Gastrocnemius medialis (tissue), 4 donors: ENCODE measurements around the gene SLC47A2. TPM values are rescaled to one million over a fixed set of nuclear protein-coding genes. Genes with fewer than 3 reads are reported as not detected.

Experiments
- ATAC-seq, 2 donors: fragments of 150-250 bp; one replicate each; pipeline ENCODE4 v1.9.1; 2016
- DNase-seq, 2 donors: peaks; one replicate each; pipeline ENCODE4 v3.0.0-alpha.2; 2019
- H3K27ac ChIP-seq, 4 donors: fragments of 200-600 bp; sonication (generic); 1 replicate in 1 of 4; 2 replicates in 3 of 4; pipeline ENCODE4 v1.5.1; 2016 to 2018; ENCODE audit warnings: mild to moderate bottlenecking in 2 of 4, moderate library complexity in 1 of 4
- H3K27me3 ChIP-seq, 3 donors: fragments of 200-600 bp; sonication (generic) in 2 of 3; 1 replicate in 1 of 3; 2 replicates in 2 of 3; pipeline versions ENCODE4 v1.5.1 to v1.6.0; 2016 to 2019; ENCODE audit warnings: mild to moderate bottlenecking in 1 of 3, moderate library complexity in 1 of 3
- H3K36me3 ChIP-seq, 2 donors: fragments of 200-600 bp; sonication (generic) in 1 of 2; one replicate each; pipeline ENCODE4 v1.5.1; 2017 to 2018
- H3K4me1 ChIP-seq, 2 donors: fragments of 200-600 bp; sonication (generic) in 1 of 2; one replicate each; pipeline ENCODE4 v1.5.1; 2016 to 2017; ENCODE audit warnings: mild to moderate bottlenecking in 2 of 2
- H3K4me3 ChIP-seq, 4 donors: fragments of 200-600 bp; sonication (generic) in 3 of 4; 1 replicate in 1 of 4; 2 replicates in 3 of 4; pipeline ENCODE4 v1.5.1; 2016 to 2019; ENCODE audit warnings: mild to moderate bottlenecking in 2 of 4
- H3K9me3 ChIP-seq, 3 donors: fragments of 200-600 bp; sonication (generic) in 2 of 3; 1 replicate in 1 of 3; 2 replicates in 2 of 3; pipeline ENCODE4 v1.5.1; 2016 to 2019
- CTCF ChIP-seq, 5 experiments: fragments of 450-650 bp in 3 of 5; fragments of 200-600 bp in 2 of 5; sonication (generic) in 2 of 5; IDR thresholded peaks in 4 of 5; conservative IDR thresholded peaks in 1 of 5; 1 replicate in 4 of 5; 2 replicates in 1 of 5; pipeline ENCODE4 v1.5.1; 2016 to 2019; ENCODE audit warnings: antibody characterized with exemption in 5 of 5, mild to moderate bottlenecking in 3 of 5, moderate library complexity in 3 of 5
- POLR2A ChIP-seq, 2 donors: fragments of 450-650 bp; IDR thresholded peaks; one replicate each; pipeline ENCODE4 v1.6.1; 2017; ENCODE audit warnings: antibody characterized with exemption in 2 of 2, mild to moderate bottlenecking in 2 of 2, moderate library complexity in 2 of 2
- in situ Hi-C, 4 donors: fragments of 200-750 bp; cut with MboI; loops; one replicate each; pipeline versions ENCODE4 v1.15.0 to v1.8.0; 2017; ENCODE audit warnings: low sequenced_read_pairs in 4 of 4
- intact Hi-C: fragments of 100-400 bp; cut with DNase I; formaldehyde crosslinking; loops from one replicate; pipeline ENCODE4 v1.15.1; 2023; ENCODE audit warnings: low total_unique reads
- total RNA-seq, 4 donors: library from RNA; depleted of rRNA; stranded (reverse); fragments of >200 nt; gene quantifications; one replicate each; pipeline versions ENCODE4 v1.1.0 to v1.2.3, GENCODE V29; 2016

Gene SLC47A2
- total RNA-seq, 4 donors from 2014 or later, result 0.15 to 1.0 TPM; not detected in 2

GRCh38 chr17:19718041-19718612 is 1.7 kb upstream of the SLC47A2 start:
- peaks cover 0 to 4% of the 10 kb centered on the region in 2 donors for H3K4me1 ChIP-seq
- no peaks in the 10 kb centered on the region for H3K36me3 ChIP-seq
- no peak overlapping the region for H3K4me3 ChIP-seq
- intact Hi-C loops (no loop called here), in situ Hi-C loops (no loop called here)
- no peaks in the 10 kb centered on the region for H3K27me3 ChIP-seq
- no peak overlapping the region for H3K27ac ChIP-seq
- no peak for DNase-seq
- no peak for TF ChIP-seq POLR2A (IDR thresholded peaks at IDR 0.05)
- no peak for TF ChIP-seq CTCF (IDR thresholded peaks at IDR 0.05 in 4 of 5, conservative IDR thresholded peaks at IDR 0.05 in 1 of 5)
- no peaks in the 10 kb centered on the region for H3K9me3 ChIP-seq
- no peak for ATAC-seq

- Histone ChIP-seq H3K36me3 (no peaks in the 10 kb centered on the region), H3K4me3 (no peak overlapping the region), H3K4me1 (peaks cover 0 to 4% of the 10 kb centered on the region in 2 donors), H3K27ac (no peak overlapping the region), H3K9me3 (no peaks in the 10 kb centered on the region), H3K27me3 (no peaks in the 10 kb centered on the region)
- in situ Hi-C loops, result no loop called here
- no peak for TF ChIP-seq CTCF (IDR thresholded peaks at IDR 0.05 in 4 of 5, conservative IDR thresholded peaks at IDR 0.05 in 1 of 5)
- intact Hi-C loops, result no loop called here
- DNase-seq (no peak), ATAC-seq (no peak)
Observed at GRCh38 chr17:19717411-19717908, 1.1 kb upstream of the SLC47A2 start.

- DNase-seq, result no peak
- Histone ChIP-seq H3K4me1 (peaks cover 0 to 4% of the 10 kb centered on the region in 2 donors), H3K36me3 (no peaks in the 10 kb centered on the region), H3K27me3 (no peaks in the 10 kb centered on the region), H3K9me3 (no peaks in the 10 kb centered on the region), H3K27ac (peak overlapping the region in 3 of 4 donors; percentile 24 to 54 (median 25)), H3K4me3 (no peak overlapping the region)
- no peak for ATAC-seq
- intact Hi-C loops, result no loop called here
- in situ Hi-C loops, result no loop called here
- TF ChIP-seq CTCF (IDR thresholded peaks at IDR 0.05 in 4 of 5, conservative IDR thresholded peaks at IDR 0.05 in 1 of 5) (no peak), POLR2A (IDR thresholded peaks at IDR 0.05) (no peak)
Observed at GRCh38 chr17:19717031-19717360, 612 bp upstream of the SLC47A2 start.

GRCh38 chr17:19714542-19715411 is 1.6 kb downstream of the SLC47A2 start:
- intact Hi-C loops, result no loop called here
- no peak for TF ChIP-seq POLR2A (IDR thresholded peaks at IDR 0.05)
- TF ChIP-seq CTCF (IDR thresholded peaks at IDR 0.05 in 4 of 5, conservative IDR thresholded peaks at IDR 0.05 in 1 of 5), result no peak
- no peaks in the 10 kb centered on the region for H3K27me3 ChIP-seq
- no peak overlapping the region for H3K4me3 ChIP-seq
- no peak for ATAC-seq
- no peak for DNase-seq
- no peaks in the 10 kb centered on the region for H3K36me3 ChIP-seq
- in situ Hi-C loops, result no loop called here
- no peaks in the 10 kb centered on the region for H3K9me3 ChIP-seq
- no peak overlapping the region for H3K27ac ChIP-seq
- peaks cover 0 to 4% of the 10 kb centered on the region in 2 donors for H3K4me1 ChIP-seq
